Astrocyte of the cerebellum (primary cell): ENCODE measurements around the gene CTU2.

ENCODE experiments used
- DNase-seq: peaks from one replicate; pipeline ENCODE4 v3.0.0-alpha.2; 2011; ENCODE audit warnings: low read depth
- H3K4me3 ChIP-seq: 2 replicates; pipeline ENCODE4 v1.5.1; 2011; ENCODE audit warnings: mild to moderate bottlenecking, low read depth, low read length, moderate library complexity
- CTCF ChIP-seq: IDR thresholded peaks from 2 replicates; pipeline ENCODE4 v1.5.1; 2012; ENCODE audit warnings: low read length, low read depth, moderate library complexity, mild to moderate bottlenecking; ENCODE audit errors: missing control alignments
- in situ Hi-C: cut with HindIII; loops from 2 replicates; pipeline ENCODE4 v1.10.0; 2017; ENCODE audit warnings: low sequenced_read_pairs

Gene CTU2

GRCh38 chr16:88691924-88692560 is 14.3 kb upstream of the CTU2 start:
- H3K4me3 ChIP-seq: no peak overlapping the region
- DNase-seq: no peak
- in situ Hi-C loops: no loop called here
- TF ChIP-seq CTCF: no peak

GRCh38 chr16:88692861-88693260 is 13.4 kb upstream of the CTU2 start:
- in situ Hi-C loops: no loop called here
- H3K4me3 ChIP-seq: no peak overlapping the region
- DNase-seq: no peak
- no peak for TF ChIP-seq CTCF

GRCh38 chr16:88693420-88694177 is 12.7 kb upstream of the CTU2 start:
- DNase-seq: no peak
- in situ Hi-C loops: no loop called here

GRCh38 chr16:88694221-88695087 is 11.8 kb upstream of the CTU2 start:
- H3K4me3 ChIP-seq: no peak overlapping the region
- in situ Hi-C loops: no loop called here
- TF ChIP-seq CTCF: no peak
- DNase-seq: no peak

More at GRCh38 chr16:88693420-88694177, 12.7 kb upstream of the CTU2 start:
- no peak for TF ChIP-seq CTCF
- H3K4me3 ChIP-seq: no peak overlapping the region

GRCh38 chr16:88695218-88695617 is 11.1 kb upstream of the CTU2 start:
- in situ Hi-C loops: no loop called here
- no peak for DNase-seq
- no peak for TF ChIP-seq CTCF
- no peak overlapping the region for H3K4me3 ChIP-seq

GRCh38 chr16:88695753-88696152 is 10.6 kb upstream of the CTU2 start:
- in situ Hi-C loops: no loop called here
- no peak for DNase-seq
- no peak overlapping the region for H3K4me3 ChIP-seq
- no peak for TF ChIP-seq CTCF
